ENCODE results near the gene NLRP1. TPM values are rescaled to one million over a fixed set of nuclear protein-coding genes. Genes with fewer than 3 reads are reported as not detected.

The NLRP1 gene
- polyA plus RNA-seq, 3 donors = 41.4 to 43.0 (median 42.5) TPM

- no peak for DNase-seq (ENCODE audit: low read depth in 3 of 3, low spot score in 2 of 3)
Measured at GRCh38 chr17:5558815-5559785, 25.2 kb downstream of the NLRP1 start.

DNA sequence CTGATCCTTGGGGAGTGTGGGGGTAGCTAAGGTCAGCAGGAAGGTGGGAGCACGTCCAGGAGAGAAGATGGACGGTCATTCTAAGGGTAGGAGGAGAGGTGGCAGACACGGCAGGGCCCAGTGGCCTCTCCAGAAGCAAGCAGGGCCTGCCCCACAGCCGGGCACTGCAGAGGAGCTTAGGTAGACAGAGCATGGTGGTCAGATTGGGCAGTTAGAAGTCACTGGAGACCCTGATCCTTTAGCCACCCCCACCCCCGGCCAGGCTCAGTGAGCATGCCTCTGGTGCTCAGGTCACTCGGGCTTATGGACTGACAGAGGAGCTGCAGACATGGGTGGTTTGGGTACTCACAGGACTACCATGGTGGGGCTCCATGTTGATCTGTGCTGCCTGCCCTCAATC is 26.3 kb downstream of the NLRP1 start:
- no peak for DNase-seq (ENCODE audit: low read depth in 3 of 3, low spot score in 2 of 3)

DNA sequence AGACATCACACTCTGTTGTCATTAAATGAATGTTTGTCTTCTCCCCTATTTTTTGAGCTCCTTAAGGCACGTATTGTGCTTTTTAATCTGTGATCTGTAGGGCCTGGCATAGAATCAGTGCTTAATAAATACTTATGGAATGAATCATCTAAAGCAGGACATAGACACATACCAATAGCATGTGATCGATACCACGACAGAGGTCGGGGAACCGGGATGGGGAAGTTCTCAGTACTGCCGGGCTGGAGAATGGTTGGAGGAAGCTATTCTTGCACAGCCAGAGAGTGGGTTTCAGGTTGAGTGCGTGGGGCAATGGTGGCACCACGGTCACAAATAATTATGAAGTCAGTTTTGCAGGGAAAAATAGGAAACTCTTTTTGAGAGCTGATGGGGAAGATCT is 26.8 kb downstream of the NLRP1 start:
- no peak for DNase-seq (ENCODE audit: low read depth in 3 of 3, low spot score in 2 of 3)

- no peak for DNase-seq (ENCODE audit: low read depth in 3 of 3, low spot score in 2 of 3)
Measured at GRCh38 chr17:5555254-5555653, 29.1 kb downstream of the NLRP1 start.

DNA sequence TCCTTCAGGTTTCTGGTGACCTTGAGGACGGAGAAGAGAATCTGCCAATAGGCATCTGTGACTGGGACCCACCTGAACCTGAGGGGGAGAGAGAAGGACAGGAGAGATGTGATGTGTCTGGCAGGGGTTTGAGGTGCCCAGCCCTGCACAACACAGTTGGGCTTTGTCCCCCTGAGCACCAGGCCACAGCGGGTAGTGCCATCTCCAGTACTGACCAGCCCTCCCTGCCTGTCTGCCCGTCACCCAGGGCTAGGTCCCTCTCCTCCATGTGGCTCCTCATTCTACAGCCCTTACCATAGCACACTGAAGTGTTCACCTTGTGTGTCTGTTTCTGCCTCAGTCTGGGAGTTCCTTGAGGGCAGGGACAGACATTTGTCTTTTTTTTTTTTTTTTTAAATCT is 30.8 kb downstream of the NLRP1 start:
- DNase-seq (ENCODE audit: low read depth in 3 of 3, low spot score in 2 of 3) = no peak

DNA sequence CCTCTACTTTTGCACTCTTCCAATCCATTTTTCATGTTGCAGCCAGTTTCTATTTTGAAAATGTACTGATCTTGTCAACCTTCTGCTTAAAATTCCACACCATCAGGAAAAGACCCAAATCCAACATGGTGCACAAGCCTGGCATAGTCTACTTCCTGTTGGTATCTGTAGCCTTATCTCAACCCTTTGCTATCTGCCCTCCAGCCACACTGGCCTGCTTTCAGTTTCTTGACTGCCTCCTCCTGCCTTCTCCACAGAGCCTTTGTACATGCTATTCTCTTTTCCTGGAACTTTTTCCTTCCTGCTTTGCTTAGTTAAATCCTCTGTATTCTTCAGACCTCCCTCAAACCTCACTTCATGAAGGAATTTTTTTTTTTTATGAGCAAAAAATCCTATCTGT is 31.5 kb downstream of the NLRP1 start:
- DNase-seq (ENCODE audit: low read depth in 3 of 3, low spot score in 2 of 3) = no peak

- no peak for DNase-seq (ENCODE audit: low read depth in 3 of 3, low spot score in 2 of 3)
Measured at GRCh38 chr17:5545051-5545987, 39.0 kb downstream of the NLRP1 start.

DNA sequence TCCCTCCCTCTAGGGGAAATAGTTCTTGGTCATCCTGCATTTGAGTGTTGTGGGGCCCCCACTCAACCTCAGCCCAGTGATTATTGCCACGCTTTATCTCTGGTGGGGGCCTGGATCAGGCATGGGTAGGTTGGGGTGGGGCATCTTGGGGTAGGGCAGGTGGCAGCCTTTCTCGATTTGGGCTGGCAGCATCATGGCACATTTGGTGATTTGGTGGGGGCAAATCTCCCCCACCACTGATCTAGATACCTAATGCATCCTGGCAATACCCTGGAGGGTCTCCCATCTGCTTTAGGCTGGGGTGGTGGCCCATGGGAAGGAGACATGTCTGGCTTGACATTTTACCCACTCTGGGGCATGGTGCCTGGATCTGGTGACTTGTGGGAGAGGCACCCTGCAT is 40.2 kb downstream of the NLRP1 start:
- no peak for DNase-seq (ENCODE audit: low read depth in 3 of 3, low spot score in 2 of 3)

- no peak for DNase-seq (ENCODE audit: low read depth in 3 of 3, low spot score in 2 of 3)
Measured at GRCh38 chr17:5541610-5542202, 42.6 kb downstream of the NLRP1 start.

DNA sequence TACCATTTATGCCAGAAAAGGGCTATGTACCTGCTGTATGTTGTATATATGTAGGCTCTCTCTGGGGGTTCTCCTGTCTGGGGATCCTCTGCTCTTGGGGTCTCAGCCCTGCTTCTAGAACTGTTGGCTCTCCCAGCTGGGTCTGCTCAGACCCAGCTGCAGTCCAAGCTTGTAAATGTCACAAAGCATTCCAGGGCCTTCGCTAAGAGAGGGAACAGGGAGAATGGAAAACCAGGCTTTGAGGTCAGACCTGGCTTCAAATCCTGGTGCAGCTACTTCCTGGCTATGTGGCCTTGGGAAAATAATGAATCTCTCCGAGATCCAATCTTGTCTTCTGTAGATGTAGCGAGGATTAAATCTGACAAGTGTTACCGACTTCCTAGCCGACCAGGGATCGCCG is 44.0 kb downstream of the NLRP1 start:
- DNase-seq (ENCODE audit: low read depth in 3 of 3, low spot score in 2 of 3) = no peak

DNA sequence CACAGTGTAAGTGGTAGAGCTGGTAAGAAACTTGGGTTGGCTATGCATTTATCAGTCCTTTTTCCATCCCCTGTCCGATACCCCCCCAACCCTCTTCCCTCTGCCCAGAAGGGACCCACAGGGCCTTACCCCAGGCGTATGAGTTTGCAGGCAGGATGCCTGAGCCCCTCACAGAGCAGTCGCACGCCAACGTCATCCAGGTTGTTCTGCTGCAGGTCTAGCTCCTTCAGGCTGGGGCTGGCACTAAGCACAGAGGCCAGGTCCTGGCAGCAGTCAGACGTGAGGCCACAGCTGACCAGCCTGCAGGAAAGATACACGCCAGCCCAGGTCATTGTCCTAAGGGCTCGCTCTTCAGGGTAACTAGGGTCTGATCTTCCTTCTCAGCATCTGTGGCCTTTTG is 45.0 kb downstream of the NLRP1 start:
- DNase-seq (ENCODE audit: low read depth in 3 of 3, low spot score in 2 of 3) = no peak

GRCh38 chr17:5536866-5537650 is 47.3 kb downstream of the NLRP1 start:
- no peak for DNase-seq (ENCODE audit: low read depth in 3 of 3, low spot score in 2 of 3)

- no peak for DNase-seq (ENCODE audit: low read depth in 3 of 3, low spot score in 2 of 3)
Measured at GRCh38 chr17:5535436-5535835, 48.9 kb downstream of the NLRP1 start.

- DNase-seq (ENCODE audit: low read depth in 3 of 3, low spot score in 2 of 3) = no peak
Measured at GRCh38 chr17:5533486-5534315, 50.6 kb downstream of the NLRP1 start.

DNA sequence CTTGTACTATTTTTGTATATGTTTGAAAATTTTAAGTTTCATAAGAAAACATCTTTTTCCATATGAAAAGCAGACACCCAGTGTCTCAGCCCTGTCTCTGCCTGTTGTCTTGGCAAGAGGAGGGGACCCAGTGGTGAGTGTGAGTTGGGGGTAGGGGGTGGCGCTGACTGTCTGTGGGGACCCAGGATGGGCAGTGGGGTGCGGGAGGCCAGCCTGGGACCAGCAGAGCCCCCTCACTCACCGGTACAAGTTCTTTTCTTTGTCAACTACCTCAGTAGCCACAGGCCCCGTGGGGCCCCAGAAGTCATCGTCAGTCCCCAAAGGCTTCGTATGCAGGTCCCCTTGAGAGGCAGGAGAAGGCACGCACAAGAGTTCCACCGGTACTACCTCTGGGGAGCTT is 51.7 kb downstream of the NLRP1 start:
- DNase-seq (ENCODE audit: low read depth in 3 of 3, low spot score in 2 of 3) = no peak

DNA sequence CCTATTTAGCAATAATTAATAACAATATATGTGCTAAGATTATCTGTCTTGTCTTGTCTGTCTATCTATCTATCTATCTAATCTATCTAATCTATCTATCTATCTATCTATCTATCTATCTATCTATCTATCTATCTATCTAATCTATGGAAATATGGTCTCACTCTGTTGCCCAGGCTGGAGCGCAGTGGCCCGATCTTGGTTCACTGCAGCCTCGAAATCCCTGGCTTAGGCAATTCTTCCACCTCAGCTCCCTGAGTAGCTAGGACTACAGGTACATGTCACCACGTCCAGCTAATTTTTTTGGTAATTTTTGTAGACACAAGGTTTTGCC is 53.3 kb downstream of the NLRP1 start:
- DNase-seq (ENCODE audit: low read depth in 3 of 3, low spot score in 2 of 3) = no peak

DNA sequence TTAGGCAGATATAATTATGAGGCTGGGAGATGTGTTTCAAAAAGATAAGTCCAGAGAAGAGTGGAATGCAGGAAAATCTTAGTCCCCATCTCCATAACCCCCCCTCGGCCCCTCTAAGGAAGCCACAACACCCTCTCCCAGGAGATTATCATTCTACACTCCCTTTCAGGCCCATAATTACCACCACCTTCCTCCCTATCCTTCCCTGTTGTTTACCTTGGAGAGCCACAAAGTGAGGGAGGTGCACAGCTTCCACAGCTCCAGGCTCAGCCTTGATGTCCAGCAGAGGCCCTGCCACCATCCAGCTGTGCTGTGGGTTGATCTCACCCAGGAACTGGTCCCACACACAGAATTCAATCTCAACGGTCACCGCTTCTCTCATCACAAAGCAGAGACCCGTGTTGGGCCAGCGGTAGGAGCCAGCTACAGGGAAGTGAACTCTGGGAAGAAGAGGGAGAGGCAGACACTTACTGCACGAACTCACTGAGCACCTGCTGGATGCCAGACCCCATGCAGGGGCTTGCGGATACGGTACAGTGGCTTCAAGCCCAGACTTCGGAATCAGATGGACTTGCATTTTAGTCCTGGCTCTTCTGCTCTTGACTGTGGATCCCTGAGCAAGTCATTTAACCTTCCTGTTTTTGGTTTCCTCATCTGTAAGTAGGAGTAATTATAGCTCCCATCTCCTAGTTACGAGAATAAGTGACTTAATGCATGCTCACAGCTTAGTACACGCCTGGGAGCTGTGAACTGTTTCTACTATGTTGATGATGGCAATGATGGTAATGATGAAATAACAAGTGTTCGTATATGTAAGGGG is 53.8 kb downstream of the NLRP1 start:
- no peak for DNase-seq (ENCODE audit: low read depth in 3 of 3, low spot score in 2 of 3)

- DNase-seq (ENCODE audit: low read depth in 3 of 3, low spot score in 2 of 3) = no peak
Measured at GRCh38 chr17:5527601-5528250, 56.6 kb downstream of the NLRP1 start.

Measured in right renal cortex interstitium (tissue), 3 donors.